Motor neuron (in vitro differentiated cells): ENCODE results near the gene PKIB. TPM values are rescaled to one million over a fixed set of nuclear protein-coding genes. Genes with fewer than 3 reads are reported as not detected.
"Not testable (repeated sequence)": the region's sequence is repeated elsewhere in the genome, so short reads cannot be mapped to it uniquely, and the experiment has no call there.

ENCODE experiments used
- ATAC-seq, 8 experiments: fragments of 200-7000 bp; cut with Tn5 transposase; replicated peaks in 6 of 8; 2 replicates each; pipeline ENCODE4 v1.8.0; 2021; ENCODE audit warnings: mild to moderate bottlenecking in 8 of 8, moderate library complexity in 8 of 8
- H3K27ac ChIP-seq, 2 donors: fragments of 250-450 bp; sonication (Bioruptor Pico); 2 replicates each; pipeline ENCODE4 v1.9.0; 2021; ENCODE audit warnings: antibody characterized with exemption in 2 of 2, mild to moderate bottlenecking in 2 of 2, moderate library complexity in 1 of 2
- H3K4me1 ChIP-seq, 2 donors: fragments of 250-450 bp; sonication (Bioruptor Pico); replicated peaks in 1 of 2; 2 replicates each; pipeline ENCODE4 v1.6.1; 2021; ENCODE audit warnings: antibody characterized with exemption in 2 of 2, mild to moderate bottlenecking in 2 of 2, moderate library complexity in 1 of 2
- H3K4me3 ChIP-seq, 5 donors: fragments of 250-450 bp; sonication (Bioruptor Pico); 2 replicates each; pipeline ENCODE4 v1.9.0; 2021; ENCODE audit warnings: antibody characterized with exemption in 5 of 5, mild to moderate bottlenecking in 5 of 5, moderate library complexity in 4 of 5
- WGBS, 10 experiments: fragments of 450-650 bp; shearing (Covaris generic); methylation state at CpG; one replicate each; pipeline ENCODE4 v1.0.0; 2022; 5-methylcytosine and 5-hydroxymethylcytosine counted together
- in situ Hi-C, 9 experiments: fragments of 400-800 bp; cut with MboI; loops; one replicate each; pipeline ENCODE4 v1.15.0; 2021; ENCODE audit warnings: low sequenced_read_pairs in 9 of 9, low pct_unique_long_range_greater_than_20kb in 2 of 9; ENCODE audit not compliant: unreplicated experiment in 9 of 9
- total RNA-seq, 8 experiments: library from RNA; unstranded; fragments of 300-600 nt; gene quantifications; 2 replicates each; pipeline versions ENCODE4 v1.2.3 to v1.2.4, GENCODE V29; 2022

Gene PKIB
- total RNA-seq, 8 experiments from 2014 or later: 0.41 to 93.2 (median 4.7) TPM; not detected in 1

DNA sequence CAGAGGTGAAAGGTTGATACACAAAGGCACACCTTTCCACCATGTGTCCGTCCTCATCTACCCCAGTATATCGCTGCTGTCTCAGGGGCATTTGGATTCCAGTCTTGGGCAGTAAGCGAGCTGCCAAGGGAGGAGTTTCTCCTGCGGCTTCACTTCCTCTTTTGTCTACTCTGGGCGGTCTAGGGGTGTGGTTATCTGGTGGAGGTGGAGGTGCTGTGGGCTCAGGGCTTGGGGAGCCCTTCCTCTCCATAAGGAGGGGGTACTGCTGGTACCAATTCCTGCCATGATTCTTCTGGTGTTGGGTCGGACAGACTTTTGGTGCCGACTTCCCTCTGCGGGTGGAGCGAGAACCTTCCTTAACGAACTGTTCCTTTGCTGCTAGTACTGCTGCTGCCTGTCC is 137.4 kb downstream of the PKIB start:
- ATAC-seq: no peak
- in situ Hi-C loops: loop anchor here in 6 of 9 experiments (5.0 to 25.0 kb wide), 2 partner anchors 90 kb away; no protein-coding TSS in a partner anchor
- H3K4me1 ChIP-seq: no peaks in the 10 kb centered on the region
- WGBS, 10 experiments: 93 to 100% (median 97%) methylated on average over 2 to 10 of the region's 10 CpGs; no CpG with 5 or more reads in 5 of the 10 experiments
- H3K27ac ChIP-seq: no peak overlapping the region
- no peak overlapping the region for H3K4me3 ChIP-seq

DNA sequence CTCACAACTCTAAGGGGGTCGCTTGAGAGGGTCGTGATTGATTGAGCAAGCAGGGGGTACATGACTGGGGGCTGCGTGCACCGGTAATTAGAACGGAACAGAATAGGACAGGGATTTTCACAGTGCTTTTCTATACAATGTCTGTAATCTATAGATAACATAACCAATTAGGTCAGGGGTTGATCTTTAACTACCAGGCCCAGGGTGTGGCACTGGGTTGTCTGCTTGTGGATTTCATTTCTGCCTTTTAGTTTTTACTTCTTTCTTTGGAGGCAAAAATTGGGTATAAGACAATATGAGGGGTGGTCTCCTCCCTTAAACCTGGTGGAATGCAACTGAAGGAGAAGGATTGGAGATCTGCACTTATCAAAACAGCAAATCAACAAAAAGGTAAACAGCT is 138.7 kb downstream of the PKIB start:
- WGBS, 10 experiments: 25 to 80% (median 60%) methylated on average over 1 to 4 of the region's 5 CpGs; no CpG with 5 or more reads in 7 of the 10 experiments
- in situ Hi-C loops: loop anchor here in 6 of 9 experiments (5.0 to 25.0 kb wide), 2 partner anchors 88 kb away; no protein-coding TSS in a partner anchor
- ATAC-seq: not testable (repeated sequence)

DNA sequence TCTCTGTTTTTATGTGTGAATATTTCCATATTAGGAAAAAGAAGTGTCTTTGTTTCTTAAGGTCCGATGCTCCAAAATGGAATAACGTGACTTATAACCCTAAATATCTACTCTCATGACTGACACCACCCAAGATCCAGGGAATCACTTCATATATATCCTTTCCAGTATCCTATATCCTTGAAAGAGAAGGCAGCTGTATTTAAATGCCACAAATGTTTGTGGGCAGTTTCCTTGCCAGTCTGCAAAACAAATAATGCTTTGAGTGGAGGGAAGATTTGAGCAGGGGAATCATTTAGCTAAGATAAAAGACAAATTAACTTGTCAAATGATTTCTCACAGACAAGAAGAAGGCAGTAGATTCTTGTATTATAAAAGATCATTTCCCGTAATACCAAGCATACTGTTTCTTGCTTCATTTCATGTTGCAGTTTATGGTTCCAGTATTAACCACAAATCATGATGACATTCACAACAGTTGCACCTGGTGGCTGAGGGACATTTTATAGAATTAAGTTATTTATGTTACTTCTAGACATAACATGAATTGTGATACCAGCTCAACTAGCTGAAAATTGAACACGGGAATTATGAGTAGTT is 139.3 kb downstream of the PKIB start:
- Histone ChIP-seq H3K4me3 (no peak overlapping the region), H3K27ac (no peak overlapping the region), H3K4me1 (no peaks in the 10 kb centered on the region)
- WGBS, 10 experiments: 49 to 100% (median 88%) methylated on average over 2 to 4 of the region's 4 CpGs
- in situ Hi-C loops: loop anchor here in 6 of 9 experiments (5.0 to 25.0 kb wide), 2 partner anchors 88 kb away; no protein-coding TSS in a partner anchor
- ATAC-seq: peak in 1 of 8 experiments; percentile 17

More for the DNA sequence above, 138.7 kb downstream of the PKIB start:
- H3K4me3 ChIP-seq, H3K27ac ChIP-seq, H3K4me1 ChIP-seq: not testable (repeated sequence)

DNA sequence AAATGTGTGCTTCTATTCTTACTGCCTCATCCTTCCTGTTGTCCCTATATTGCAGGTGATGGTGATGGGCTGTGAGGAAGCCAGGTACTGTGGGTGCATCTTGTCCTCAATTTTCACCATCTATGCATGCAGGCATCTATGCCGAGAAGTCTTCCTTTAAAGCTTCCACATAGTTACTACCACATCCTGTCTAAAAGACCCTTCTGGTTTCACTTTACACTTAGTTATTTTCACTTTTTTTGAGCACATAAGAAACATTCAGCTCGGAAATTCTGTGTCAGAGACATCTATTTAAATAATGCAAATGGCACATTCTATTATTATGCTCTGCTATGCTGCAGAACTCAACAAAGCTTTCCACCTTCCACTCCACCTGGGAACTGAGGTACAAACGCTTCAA is 141.1 kb downstream of the PKIB start:
- H3K27ac ChIP-seq: no peak overlapping the region
- in situ Hi-C loops: no loop called here
- WGBS, 10 experiments: 6 to 88% (median 60%) methylated on average over 1 to 3 of the region's 3 CpGs; no CpG with 5 or more reads in 1 of the 10 experiments
- no peak overlapping the region for H3K4me3 ChIP-seq
- ATAC-seq: peak in 3 of 8 experiments; percentile 50 to 75 (median 70)
- no peaks in the 10 kb centered on the region for H3K4me1 ChIP-seq

DNA sequence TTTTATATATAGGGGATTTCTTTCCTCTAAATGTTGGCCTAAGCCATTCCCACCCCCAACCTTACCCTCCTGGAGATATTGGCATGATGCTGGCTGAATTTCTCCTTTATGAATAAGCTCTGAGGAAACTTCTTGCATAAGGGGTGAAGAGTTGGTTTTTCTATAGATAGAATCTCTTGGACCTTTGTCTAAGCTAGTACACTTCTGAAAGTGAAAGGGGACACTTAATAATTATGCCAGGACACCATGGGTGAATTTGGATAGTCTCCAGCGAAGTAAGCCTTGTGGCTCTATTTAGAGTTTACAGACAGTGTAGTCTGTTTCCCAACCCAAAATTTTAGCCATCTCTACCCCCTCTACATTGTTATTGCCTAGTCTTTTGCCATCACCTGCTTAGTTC is 142.3 kb downstream of the PKIB start:
- no peaks in the 10 kb centered on the region for H3K4me1 ChIP-seq
- H3K27ac ChIP-seq: no peak overlapping the region
- H3K4me3 ChIP-seq: no peak overlapping the region
- 0 to 38% (median 25%) methylated on average over 1 of the region's 1 CpG; no CpG with 5 or more reads in 5 of the 10 experiments for WGBS, 10 experiments
- ATAC-seq: no peak
- in situ Hi-C loops: no loop called here

DNA sequence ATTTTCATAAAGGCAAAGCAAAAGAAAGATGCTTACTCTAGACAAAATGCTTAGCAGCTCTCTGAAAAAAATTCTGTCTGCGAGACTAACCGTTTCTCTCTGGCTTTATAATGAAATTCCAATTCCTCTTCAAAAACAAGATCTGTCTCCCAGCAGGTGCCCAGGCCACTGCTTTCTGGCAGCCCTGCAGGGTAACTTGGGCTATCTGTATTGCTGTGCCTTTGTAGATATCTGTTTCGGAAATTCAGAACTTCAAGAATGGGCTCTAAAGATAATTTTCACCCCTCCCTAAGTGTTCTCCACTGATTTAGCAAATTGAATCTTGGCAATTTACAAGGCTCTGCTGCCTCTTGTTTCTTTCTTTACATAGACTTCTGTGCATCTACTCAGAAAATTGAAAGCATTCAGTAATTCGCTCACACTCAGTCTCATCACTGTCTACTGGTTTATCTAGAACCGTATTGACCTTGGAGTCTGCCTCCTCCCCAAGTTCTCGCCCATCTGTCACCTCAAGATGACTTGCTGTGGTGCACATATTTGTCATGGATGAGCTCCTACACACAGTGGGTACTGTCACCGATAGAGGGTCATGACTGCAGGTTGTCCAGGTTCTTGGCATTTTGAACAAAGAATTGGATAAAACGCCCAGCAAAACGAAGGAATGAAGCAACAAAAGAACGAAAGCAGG is 142.9 kb downstream of the PKIB start:
- ATAC-seq: peak in 1 of 8 experiments; percentile 80
- H3K4me1 ChIP-seq: no peaks in the 10 kb centered on the region
- H3K27ac ChIP-seq: no peak overlapping the region
- in situ Hi-C loops: no loop called here
- 50 to 98% (median 79%) methylated on average over 1 to 10 of the region's 10 CpGs for WGBS, 10 experiments
- H3K4me3 ChIP-seq: no peak overlapping the region

DNA sequence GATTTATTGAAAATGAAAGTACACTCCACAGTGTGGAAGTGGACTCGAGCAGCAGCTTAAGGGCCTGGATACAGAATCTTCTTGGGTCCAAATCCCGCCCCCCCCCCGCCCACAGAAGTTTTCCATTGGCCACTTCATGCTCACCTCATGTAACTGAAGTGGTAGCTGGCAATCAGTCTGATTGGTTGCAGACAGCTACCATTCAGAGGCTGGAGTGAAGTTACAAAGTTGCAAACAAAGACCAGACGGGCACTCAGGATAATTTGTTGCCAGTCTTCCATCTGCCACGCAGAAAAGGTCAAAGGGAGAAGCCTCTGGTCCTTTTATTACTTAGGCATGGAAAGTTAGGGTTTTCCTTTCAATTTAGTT is 143.5 kb downstream of the PKIB start:
- H3K4me1 ChIP-seq: no peaks in the 10 kb centered on the region
- H3K4me3 ChIP-seq: no peak overlapping the region
- no peak for ATAC-seq
- in situ Hi-C loops: no loop called here
- H3K27ac ChIP-seq: no peak overlapping the region
- WGBS, 10 experiments: 0 to 100% (median 51%) methylated on average over 1 to 3 of the region's 5 CpGs; no CpG with 5 or more reads in 2 of the 10 experiments

DNA sequence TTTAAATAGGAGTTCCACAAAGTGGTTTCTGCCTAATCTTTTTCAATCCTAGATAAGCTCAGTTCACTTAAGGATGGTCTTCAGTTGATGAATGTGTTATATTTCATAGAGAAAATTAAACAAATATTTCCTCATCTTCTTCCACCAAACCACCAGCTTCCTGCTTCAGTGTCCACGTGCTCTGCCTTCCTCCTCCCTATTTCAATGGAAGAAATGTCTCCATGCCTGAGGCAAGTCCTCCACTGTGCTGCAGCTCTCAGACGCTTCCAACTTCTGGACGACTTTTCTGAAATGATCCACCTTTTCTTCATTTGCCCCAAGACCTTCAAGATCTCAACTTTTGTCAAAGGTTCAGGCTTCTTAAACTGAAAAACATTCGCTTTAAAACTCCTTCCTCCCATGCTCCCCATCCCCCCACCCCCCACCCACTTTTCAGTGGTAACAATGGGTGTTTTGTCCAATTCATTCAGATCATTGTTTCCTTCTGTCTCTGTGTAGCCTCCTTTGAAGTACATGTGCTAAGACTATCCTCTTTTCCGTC is 144.1 kb downstream of the PKIB start:
- no peak overlapping the region for H3K27ac ChIP-seq

DNA sequence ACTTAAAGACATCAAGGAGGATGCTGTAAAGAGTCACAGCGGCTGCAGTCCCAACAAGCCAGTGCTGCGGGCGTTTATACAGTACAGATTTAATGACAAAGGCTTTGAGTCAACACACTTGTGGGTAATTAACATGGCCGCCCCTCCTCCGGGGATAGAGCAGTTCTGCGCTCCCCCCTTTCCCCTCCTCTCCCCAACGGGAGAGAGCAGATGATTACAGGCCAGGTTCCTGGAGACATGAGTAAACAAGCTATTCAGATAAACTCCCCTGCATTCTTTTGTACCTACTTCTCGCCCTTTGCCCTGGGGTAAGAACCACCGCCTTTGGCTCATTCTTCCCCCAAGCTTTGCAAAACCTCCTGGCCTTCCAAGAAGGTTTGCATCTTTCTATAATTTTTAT is 145.7 kb downstream of the PKIB start:
- in situ Hi-C loops: no loop called here
- WGBS, 10 experiments: 30 to 100% (median 51%) methylated on average over 1 to 9 of the region's 9 CpGs; no CpG with 5 or more reads in 1 of the 10 experiments
- no peak for ATAC-seq
- no peak overlapping the region for H3K27ac ChIP-seq
- H3K4me3 ChIP-seq: no peak overlapping the region
- no peaks in the 10 kb centered on the region for H3K4me1 ChIP-seq

More for the DNA sequence above, 144.1 kb downstream of the PKIB start:
- in situ Hi-C loops: no loop called here
- ATAC-seq: no peak
- 0 to 87% (median 70%) methylated on average over 1 to 4 of the region's 5 CpGs; no CpG with 5 or more reads in 1 of the 10 experiments for WGBS, 10 experiments
- Histone ChIP-seq H3K4me3 (no peak overlapping the region), H3K4me1 (no peaks in the 10 kb centered on the region)

DNA sequence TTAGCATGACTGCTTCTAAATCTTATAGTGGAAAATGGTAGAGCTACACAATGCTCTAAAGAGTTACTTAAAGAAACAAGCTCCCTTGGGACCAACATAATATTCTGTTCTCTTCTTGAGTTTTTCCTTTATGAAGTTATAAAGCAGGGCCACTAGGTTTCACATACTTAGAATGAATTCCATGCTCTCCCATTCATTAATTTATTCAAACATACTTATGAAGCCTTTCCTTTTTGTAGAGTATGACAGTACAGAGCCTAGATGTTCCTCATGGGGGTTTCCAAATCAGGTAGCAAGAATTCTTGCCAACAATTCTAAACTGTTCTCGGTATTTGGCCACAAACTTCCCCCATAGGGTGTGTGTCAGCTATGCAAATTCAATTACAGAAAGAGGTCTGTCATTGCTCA is 148.7 kb downstream of the PKIB start:
- 0 to 83% (median 36%) methylated on average over 1 of the region's 1 CpG; no CpG with 5 or more reads in 4 of the 10 experiments for WGBS, 10 experiments
- no peak overlapping the region for H3K4me3 ChIP-seq
- H3K4me1 ChIP-seq: no peaks in the 10 kb centered on the region
- H3K27ac ChIP-seq: no peak overlapping the region
- peak in 2 of 8 experiments; percentile 88 to 91 for ATAC-seq
- in situ Hi-C loops: no loop called here

DNA sequence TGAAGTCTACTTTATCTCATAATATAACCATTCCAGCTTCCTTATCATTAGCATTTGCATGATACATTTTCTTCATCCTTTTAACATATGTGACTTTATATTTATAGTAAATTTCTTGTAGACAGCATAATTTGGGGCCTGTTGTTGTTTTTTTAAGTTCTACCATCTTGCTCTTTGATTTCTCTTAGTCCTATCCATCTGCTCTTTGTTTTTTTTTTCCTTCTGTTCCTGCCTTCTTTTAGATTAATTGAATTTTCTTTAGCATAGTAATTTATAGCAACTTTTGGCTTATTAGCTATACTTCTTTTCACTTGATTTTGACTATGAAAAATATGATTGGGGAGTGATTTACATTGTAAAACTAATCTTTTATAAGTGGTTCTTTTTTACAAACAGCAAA is 150.1 kb downstream of the PKIB start:
- Histone ChIP-seq H3K27ac (no peak overlapping the region), H3K4me3 (no peak overlapping the region), H3K4me1 (no peaks in the 10 kb centered on the region)
- in situ Hi-C loops: no loop called here
- no peak for ATAC-seq

DNA sequence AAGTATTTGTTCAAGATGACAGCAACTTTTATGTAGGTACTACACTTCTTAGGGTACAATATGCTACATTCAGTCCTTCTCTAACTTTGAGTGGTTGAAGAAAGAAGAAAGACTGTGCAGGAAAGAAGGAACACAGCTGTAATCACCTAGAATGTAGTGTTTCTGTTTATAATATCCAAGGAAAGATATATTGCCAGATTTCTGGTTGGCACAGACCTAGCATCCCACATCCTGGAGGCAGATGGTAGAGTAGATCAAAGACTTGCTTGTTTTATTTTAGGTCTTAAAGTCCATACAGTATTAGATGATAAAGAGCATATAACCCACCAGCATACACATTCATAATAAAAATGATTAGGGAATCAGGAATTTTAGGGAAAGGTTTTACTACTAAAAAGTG is 156.1 kb downstream of the PKIB start:
- ATAC-seq: no peak
- no peaks in the 10 kb centered on the region for H3K4me1 ChIP-seq
- in situ Hi-C loops: no loop called here
- H3K27ac ChIP-seq: no peak overlapping the region
- no peak overlapping the region for H3K4me3 ChIP-seq

DNA sequence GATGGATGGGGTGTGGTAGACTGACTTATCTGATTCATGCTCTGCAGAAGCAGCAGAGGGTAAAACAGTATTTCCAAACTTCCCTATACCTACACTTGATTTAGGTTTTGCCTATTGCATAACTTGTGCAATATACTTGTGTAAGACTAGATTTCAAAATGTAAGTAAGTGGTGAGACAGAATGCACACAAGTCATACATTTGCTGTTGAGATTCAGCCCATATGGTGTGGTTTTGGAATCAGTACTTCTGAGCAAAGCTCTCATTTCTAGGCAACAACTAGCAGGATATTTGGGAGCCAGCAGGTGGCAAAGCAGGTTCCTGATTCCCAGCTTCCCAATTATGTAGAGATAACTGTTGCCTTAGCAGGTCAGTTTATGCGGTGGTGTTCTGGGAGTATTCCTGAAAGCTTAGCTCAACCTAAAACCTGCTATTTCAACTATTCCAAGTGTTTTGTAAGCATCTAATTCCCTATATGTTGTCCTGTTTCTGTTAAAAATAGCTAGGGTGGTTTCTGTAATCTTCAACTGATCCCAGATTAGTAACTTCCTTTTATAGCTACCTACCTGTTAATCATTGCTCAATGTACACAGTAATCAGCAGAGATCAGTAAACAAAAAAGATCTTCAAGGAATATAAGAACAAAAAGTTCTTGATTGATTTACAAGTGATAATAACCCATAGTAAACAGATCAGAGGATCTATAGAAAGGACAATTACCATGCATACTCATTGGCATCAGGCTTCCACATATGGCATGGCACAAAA is 160.8 kb downstream of the PKIB start:
- no peak overlapping the region for H3K27ac ChIP-seq
- no peaks in the 10 kb centered on the region for H3K4me1 ChIP-seq
- no peak for ATAC-seq
- no peak overlapping the region for H3K4me3 ChIP-seq
- in situ Hi-C loops: no loop called here
- WGBS, 10 experiments: 0 to 100% (median 60%) methylated on average over 1 of the region's 1 CpG; no CpG with 5 or more reads in 1 of the 10 experiments
